HepG2 (cell line): ENCODE data around the gene FN1. TPM values are rescaled to one million over a fixed set of nuclear protein-coding genes. Genes with fewer than 3 reads are reported as not detected.

Source experiments
- BRCA1 ChIP-seq: sonication (generic); formaldehyde crosslinking; IDR thresholded peaks from 2 replicates; pipeline ENCODE4 v1.4.0; 2020; ENCODE audit warnings: missing genetic modification reagents
- GFI1 ChIP-seq: sonication (generic); formaldehyde crosslinking; IDR thresholded peaks from 2 replicates; pipeline ENCODE4 v1.5.0; 2020; ENCODE audit warnings: missing genetic modification reagents, mild to moderate bottlenecking, borderline replicate concordance
- HNRNPLL ChIP-seq: fragments of 200-400 bp; formaldehyde crosslinking; IDR thresholded peaks from 2 replicates; pipeline ENCODE4 v1.6.1; 2017; ENCODE audit warnings: mild to moderate bottlenecking, low read depth, low read length; ENCODE audit not compliant: poor library complexity, severe bottlenecking
- KLF6 ChIP-seq: IDR thresholded peaks from 2 replicates; pipeline ENCODE4 v1.8.0; 2016; ENCODE audit warnings: missing biosample characterization, missing genetic modification reagents
- MEF2D ChIP-seq: sonication (generic); formaldehyde crosslinking; IDR thresholded peaks from 2 replicates; pipeline ENCODE4 v1.5.1; 2020; ENCODE audit warnings: mild to moderate bottlenecking, missing genetic modification reagents
- NFIB ChIP-seq: sonication (generic); formaldehyde crosslinking; IDR thresholded peaks from 2 replicates; pipeline ENCODE4 v1.9.0; 2021; ENCODE audit warnings: missing genetic modification reagents, mild to moderate bottlenecking, borderline replicate concordance
- RBFOX2 ChIP-seq: fragments of 200-400 bp; formaldehyde crosslinking; IDR thresholded peaks from 2 replicates; pipeline ENCODE4 v1.6.1; 2017; ENCODE audit warnings: low read depth, mild to moderate bottlenecking, low read length
- SETDB1 ChIP-seq: sonication (generic); formaldehyde crosslinking; IDR thresholded peaks from 2 replicates; pipeline ENCODE4 v1.5.1; 2020; ENCODE audit warnings: missing genetic modification reagents, mild to moderate bottlenecking, borderline replicate concordance
- XBP1 ChIP-seq: sonication (generic); formaldehyde crosslinking; IDR thresholded peaks from 2 replicates; pipeline ENCODE4 v1.5.0; 2020; ENCODE audit warnings: missing genetic modification reagents
- ZFP36L2 ChIP-seq: sonication (generic); formaldehyde crosslinking; IDR thresholded peaks from 2 replicates; pipeline ENCODE4 v1.4.0; 2020; ENCODE audit warnings: missing genetic modification reagents
- ZMYM3 ChIP-seq: sonication (generic); formaldehyde crosslinking; IDR thresholded peaks from 2 replicates; pipeline ENCODE4 v1.5.1; 2020; ENCODE audit warnings: mild to moderate bottlenecking, missing genetic modification reagents
- ZNF30 ChIP-seq: sonication (generic); formaldehyde crosslinking; IDR thresholded peaks from 2 replicates; pipeline ENCODE4 v1.5.0; 2020; ENCODE audit warnings: mild to moderate bottlenecking, missing genetic modification reagents
- ZNF432 ChIP-seq: sonication (generic); formaldehyde crosslinking; IDR thresholded peaks from 2 replicates; pipeline ENCODE4 v1.5.0; 2020; ENCODE audit warnings: missing genetic modification reagents, mild to moderate bottlenecking, borderline replicate concordance
- ZNF44 ChIP-seq: sonication (generic); formaldehyde crosslinking; IDR thresholded peaks from 2 replicates; pipeline ENCODE4 v1.5.1; 2020; ENCODE audit warnings: mild to moderate bottlenecking, missing genetic modification reagents
- ZNF572 ChIP-seq: sonication (generic); formaldehyde crosslinking; IDR thresholded peaks from 2 replicates; pipeline ENCODE4 v1.5.1; 2020; ENCODE audit warnings: mild to moderate bottlenecking, missing genetic modification reagents
- polyA plus RNA-seq, 8 experiments: library from polyadenylated mRNA; depleted of rRNA in 3 of 8; stranded (reverse) in 7 of 8; unstranded in 1 of 8; fragments of >200 nt; fragmentation: Illumina TruSeq in 4 of 8; extraction: Trizol in 4 of 8; gene quantifications; 2 replicates each; pipeline versions ENCODE4 v1.2.1 to v1.2.3, GENCODE V29; 2011 to 2016; ENCODE audit warnings: low read depth in 4 of 8, missing spikeins in 1 of 8, mixed read lengths in 1 of 8; ENCODE audit not compliant: insufficient read depth in 1 of 8
- total RNA-seq, 5 experiments: library from RNA; depleted of rRNA; stranded (reverse); fragments of >200 nt; fragmentation: Illumina TruSeq; extraction: Trizol; gene quantifications; 2 replicates each; pipeline ENCODE4 v1.2.3, GENCODE V29; 2016; ENCODE audit warnings: low read depth in 1 of 5
- TF ChIP-seq, protein P1 (sequence below): sonication (generic); formaldehyde crosslinking; IDR thresholded peaks from 2 replicates; pipeline ENCODE4 v1.4.0; 2020; ENCODE audit warnings: mild to moderate bottlenecking, missing genetic modification reagents
- TF ChIP-seq, protein P2 (sequence below): sonication (generic); formaldehyde crosslinking; IDR thresholded peaks from 2 replicates; pipeline ENCODE4 v1.4.0; 2020; ENCODE audit warnings: mild to moderate bottlenecking, missing genetic modification reagents
- TF ChIP-seq, protein P3 (sequence below): sonication (generic); formaldehyde crosslinking; IDR thresholded peaks from 2 replicates; pipeline ENCODE4 v1.4.0; 2020; ENCODE audit warnings: missing genetic modification reagents, borderline replicate concordance

FN1 gene
- total and polyA plus RNA-seq, 2 of the 13 experiments (the other 11 are each of a cell fraction or from before 2014, with no cell fraction given): 1,847 to 6,471 TPM

DNA sequence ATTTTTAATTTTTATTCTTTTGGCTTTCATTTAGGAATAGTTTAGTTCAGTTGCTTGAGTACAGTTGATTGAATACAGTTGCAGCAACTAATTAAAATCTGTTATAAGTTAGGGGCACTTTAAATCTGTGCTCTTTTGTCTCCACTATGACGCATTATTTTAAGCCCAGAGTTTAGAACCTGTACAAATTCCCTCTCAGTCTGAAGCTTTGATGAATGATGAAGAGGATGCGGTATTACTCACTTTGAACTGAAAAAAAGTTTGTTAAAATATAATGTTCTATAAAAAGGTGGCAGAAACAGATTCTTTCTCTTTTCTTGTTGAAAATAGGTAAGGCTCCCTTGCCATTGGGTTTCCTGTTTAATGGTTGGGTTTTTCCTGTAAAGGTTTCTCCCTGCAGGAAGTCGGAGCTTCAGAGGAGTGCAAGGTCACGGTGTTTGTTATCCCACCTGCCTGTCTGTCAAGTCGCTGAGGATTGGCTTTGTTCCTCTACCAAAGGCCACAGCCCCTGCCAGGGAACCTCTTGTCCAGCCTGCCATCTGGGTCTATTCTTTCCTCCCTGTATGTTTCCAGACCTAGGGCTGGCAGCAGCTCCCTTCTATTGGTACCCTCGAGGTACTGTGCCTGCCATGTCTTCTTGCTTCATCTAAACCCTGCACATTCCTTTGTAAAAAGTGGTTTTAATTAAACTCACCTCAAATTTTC, 43.8 kb upstream of the FN1 start (continued):
- TF ChIP-seq KLF6 (CRISPR knock-in tag): no peak
- TF ChIP-seq NFIB (CRISPR knock-in tag): no peak
- TF ChIP-seq, protein P1, sequence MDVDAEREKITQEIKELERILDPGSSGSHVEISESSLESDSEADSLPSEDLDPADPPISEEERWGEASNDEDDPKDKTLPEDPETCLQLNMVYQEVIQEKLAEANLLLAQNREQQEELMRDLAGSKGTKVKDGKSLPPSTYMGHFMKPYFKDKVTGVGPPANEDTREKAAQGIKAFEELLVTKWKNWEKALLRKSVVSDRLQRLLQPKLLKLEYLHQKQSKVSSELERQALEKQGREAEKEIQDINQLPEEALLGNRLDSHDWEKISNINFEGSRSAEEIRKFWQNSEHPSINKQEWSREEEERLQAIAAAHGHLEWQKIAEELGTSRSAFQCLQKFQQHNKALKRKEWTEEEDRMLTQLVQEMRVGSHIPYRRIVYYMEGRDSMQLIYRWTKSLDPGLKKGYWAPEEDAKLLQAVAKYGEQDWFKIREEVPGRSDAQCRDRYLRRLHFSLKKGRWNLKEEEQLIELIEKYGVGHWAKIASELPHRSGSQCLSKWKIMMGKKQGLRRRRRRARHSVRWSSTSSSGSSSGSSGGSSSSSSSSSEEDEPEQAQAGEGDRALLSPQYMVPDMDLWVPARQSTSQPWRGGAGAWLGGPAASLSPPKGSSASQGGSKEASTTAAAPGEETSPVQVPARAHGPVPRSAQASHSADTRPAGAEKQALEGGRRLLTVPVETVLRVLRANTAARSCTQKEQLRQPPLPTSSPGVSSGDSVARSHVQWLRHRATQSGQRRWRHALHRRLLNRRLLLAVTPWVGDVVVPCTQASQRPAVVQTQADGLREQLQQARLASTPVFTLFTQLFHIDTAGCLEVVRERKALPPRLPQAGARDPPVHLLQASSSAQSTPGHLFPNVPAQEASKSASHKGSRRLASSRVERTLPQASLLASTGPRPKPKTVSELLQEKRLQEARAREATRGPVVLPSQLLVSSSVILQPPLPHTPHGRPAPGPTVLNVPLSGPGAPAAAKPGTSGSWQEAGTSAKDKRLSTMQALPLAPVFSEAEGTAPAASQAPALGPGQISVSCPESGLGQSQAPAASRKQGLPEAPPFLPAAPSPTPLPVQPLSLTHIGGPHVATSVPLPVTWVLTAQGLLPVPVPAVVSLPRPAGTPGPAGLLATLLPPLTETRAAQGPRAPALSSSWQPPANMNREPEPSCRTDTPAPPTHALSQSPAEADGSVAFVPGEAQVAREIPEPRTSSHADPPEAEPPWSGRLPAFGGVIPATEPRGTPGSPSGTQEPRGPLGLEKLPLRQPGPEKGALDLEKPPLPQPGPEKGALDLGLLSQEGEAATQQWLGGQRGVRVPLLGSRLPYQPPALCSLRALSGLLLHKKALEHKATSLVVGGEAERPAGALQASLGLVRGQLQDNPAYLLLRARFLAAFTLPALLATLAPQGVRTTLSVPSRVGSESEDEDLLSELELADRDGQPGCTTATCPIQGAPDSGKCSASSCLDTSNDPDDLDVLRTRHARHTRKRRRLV: 0 out of 2 replicates have a peak, but pooled peaks have one; percentile 74
- TF ChIP-seq, protein P2, sequence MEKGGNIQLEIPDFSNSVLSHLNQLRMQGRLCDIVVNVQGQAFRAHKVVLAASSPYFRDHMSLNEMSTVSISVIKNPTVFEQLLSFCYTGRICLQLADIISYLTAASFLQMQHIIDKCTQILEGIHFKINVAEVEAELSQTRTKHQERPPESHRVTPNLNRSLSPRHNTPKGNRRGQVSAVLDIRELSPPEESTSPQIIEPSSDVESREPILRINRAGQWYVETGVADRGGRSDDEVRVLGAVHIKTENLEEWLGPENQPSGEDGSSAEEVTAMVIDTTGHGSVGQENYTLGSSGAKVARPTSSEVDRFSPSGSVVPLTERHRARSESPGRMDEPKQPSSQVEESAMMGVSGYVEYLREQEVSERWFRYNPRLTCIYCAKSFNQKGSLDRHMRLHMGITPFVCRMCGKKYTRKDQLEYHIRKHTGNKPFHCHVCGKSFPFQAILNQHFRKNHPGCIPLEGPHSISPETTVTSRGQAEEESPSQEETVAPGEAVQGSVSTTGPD (CRISPR knock-in tag): no peak
- TF ChIP-seq ZFP36L2: no peak
- TF ChIP-seq ZNF572 (CRISPR knock-in tag): no peak
- TF ChIP-seq ZNF30: no peak
- no peak for TF ChIP-seq BRCA1 (CRISPR knock-in tag)
- TF ChIP-seq SETDB1 (CRISPR knock-in tag): no peak
- no peak for TF ChIP-seq XBP1 (CRISPR knock-in tag)
- TF ChIP-seq, protein P3, sequence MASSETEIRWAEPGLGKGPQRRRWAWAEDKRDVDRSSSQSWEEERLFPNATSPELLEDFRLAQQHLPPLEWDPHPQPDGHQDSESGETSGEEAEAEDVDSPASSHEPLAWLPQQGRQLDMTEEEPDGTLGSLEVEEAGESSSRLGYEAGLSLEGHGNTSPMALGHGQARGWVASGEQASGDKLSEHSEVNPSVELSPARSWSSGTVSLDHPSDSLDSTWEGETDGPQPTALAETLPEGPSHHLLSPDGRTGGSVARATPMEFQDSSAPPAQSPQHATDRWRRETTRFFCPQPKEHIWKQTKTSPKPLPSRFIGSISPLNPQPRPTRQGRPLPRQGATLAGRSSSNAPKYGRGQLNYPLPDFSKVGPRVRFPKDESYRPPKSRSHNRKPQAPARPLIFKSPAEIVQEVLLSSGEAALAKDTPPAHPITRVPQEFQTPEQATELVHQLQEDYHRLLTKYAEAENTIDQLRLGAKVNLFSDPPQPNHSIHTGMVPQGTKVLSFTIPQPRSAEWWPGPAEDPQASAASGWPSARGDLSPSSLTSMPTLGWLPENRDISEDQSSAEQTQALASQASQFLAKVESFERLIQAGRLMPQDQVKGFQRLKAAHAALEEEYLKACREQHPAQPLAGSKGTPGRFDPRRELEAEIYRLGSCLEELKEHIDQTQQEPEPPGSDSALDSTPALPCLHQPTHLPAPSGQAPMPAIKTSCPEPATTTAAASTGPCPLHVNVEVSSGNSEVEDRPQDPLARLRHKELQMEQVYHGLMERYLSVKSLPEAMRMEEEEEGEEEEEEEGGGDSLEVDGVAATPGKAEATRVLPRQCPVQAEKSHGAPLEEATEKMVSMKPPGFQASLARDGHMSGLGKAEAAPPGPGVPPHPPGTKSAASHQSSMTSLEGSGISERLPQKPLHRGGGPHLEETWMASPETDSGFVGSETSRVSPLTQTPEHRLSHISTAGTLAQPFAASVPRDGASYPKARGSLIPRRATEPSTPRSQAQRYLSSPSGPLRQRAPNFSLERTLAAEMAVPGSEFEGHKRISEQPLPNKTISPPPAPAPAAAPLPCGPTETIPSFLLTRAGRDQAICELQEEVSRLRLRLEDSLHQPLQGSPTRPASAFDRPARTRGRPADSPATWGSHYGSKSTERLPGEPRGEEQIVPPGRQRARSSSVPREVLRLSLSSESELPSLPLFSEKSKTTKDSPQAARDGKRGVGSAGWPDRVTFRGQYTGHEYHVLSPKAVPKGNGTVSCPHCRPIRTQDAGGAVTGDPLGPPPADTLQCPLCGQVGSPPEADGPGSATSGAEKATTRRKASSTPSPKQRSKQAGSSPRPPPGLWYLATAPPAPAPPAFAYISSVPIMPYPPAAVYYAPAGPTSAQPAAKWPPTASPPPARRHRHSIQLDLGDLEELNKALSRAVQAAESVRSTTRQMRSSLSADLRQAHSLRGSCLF (CRISPR knock-in tag): no peak
- peak; percentile 59; the same call in 1 of the 2 replicates for TF ChIP-seq GFI1 (CRISPR knock-in tag)
- peak; percentile 21; the same call in 1 of the 2 replicates for TF ChIP-seq ZNF44
- no peak for TF ChIP-seq HNRNPLL
- no peak; the same call in 1 of the 2 replicates for TF ChIP-seq ZMYM3 (CRISPR knock-in tag)
- TF ChIP-seq RBFOX2: no peak
- TF ChIP-seq ZNF432 (CRISPR knock-in tag): no peak
- TF ChIP-seq MEF2D (CRISPR knock-in tag): no peak; the same call in 1 of the 2 replicates
